PC-9 (cell line): ENCODE results near the gene CDC42EP1. TPM values are rescaled to one million over a fixed set of nuclear protein-coding genes. Genes with fewer than 3 reads are reported as not detected.

Source experiments
- Bru-seq: library from RNA; stranded (reverse); fragments of 400-500 nt; gene quantifications from one replicate; lab custom pipeline; 2021; lab: Mats Ljungman, UMichigan
- BruChase-seq, 2 experiments: library from RNA; stranded (reverse); fragments of 400-500 nt; gene quantifications; one replicate each; lab custom pipeline; 2021; lab: Mats Ljungman, UMichigan
- BruUV-seq: library from RNA; stranded (reverse); fragments of 400-500 nt; replicated peaks from 2 replicates; lab custom pipeline; 2021; lab: Mats Ljungman, UMichigan
- CTCF ChIA-PET: fragments of 300-600 bp; sonication (Branson Sonifier 250); formaldehyde crosslinking; loops from one replicate; lab custom pipeline; 2022; ENCODE audit warnings: antibody characterized with exemption; lab: Charles Lee
- POLR2A ChIA-PET: fragments of 300-600 bp; sonication (Branson Sonifier 250); formaldehyde crosslinking; loops from one replicate; lab custom pipeline; 2022; ENCODE audit warnings: antibody characterized with exemption; ENCODE audit not compliant: unreplicated experiment; lab: Charles Lee
- DNase-seq, 2 experiments: peaks; one replicate each; pipeline versions ENCODE4 v3.0.0 to v3.0.0-alpha.2; 2015 to 2022; ENCODE audit warnings: mixed read lengths in 1 of 2
- H2AFZ ChIP-seq: fragments of 200-600 bp; sonication (generic); 2 replicates; pipeline ENCODE4 v1.8.1; 2017; ENCODE audit warnings: antibody characterized with exemption
- H3F3A ChIP-seq: fragments of 200-600 bp; sonication (generic); 2 replicates; pipeline ENCODE4 v1.8.1; 2017; ENCODE audit warnings: antibody characterized with exemption, mild to moderate bottlenecking, low read depth; ENCODE audit not compliant: insufficient read depth
- H3K27ac ChIP-seq: fragments of 200-600 bp; sonication (generic); 2 replicates; pipeline ENCODE4 v1.6.1; 2016; ENCODE audit warnings: mixed run types
- H3K27me3 ChIP-seq: fragments of 200-600 bp; sonication (generic); 2 replicates; pipeline ENCODE4 v1.6.1; 2016; ENCODE audit warnings: low read depth, mixed run types; ENCODE audit not compliant: insufficient read depth
- H3K36me3 ChIP-seq: fragments of 200-600 bp; sonication (generic); 2 replicates; pipeline ENCODE4 v1.6.1; 2016; ENCODE audit warnings: low read depth, mixed run types
- H3K4me1 ChIP-seq: fragments of 200-600 bp; sonication (generic); replicated peaks from 2 replicates; pipeline ENCODE4 v1.6.1; 2016; ENCODE audit warnings: mixed run types; ENCODE audit not compliant: insufficient read depth
- H3K4me2 ChIP-seq: fragments of 200-600 bp; sonication (generic); 2 replicates; pipeline ENCODE4 v1.6.1; 2017; ENCODE audit warnings: mixed run types
- H3K4me3 ChIP-seq: fragments of 200-600 bp; sonication (generic); 2 replicates; pipeline ENCODE4 v1.6.1; 2016; ENCODE audit warnings: mixed run types
- H3K79me2 ChIP-seq: fragments of 200-600 bp; sonication (generic); 2 replicates; pipeline ENCODE4 v1.6.1; 2017; ENCODE audit warnings: low read depth, mixed run types
- H3K9me2 ChIP-seq: fragments of 200-600 bp; sonication (generic); 2 replicates; pipeline ENCODE4 v1.8.1; 2017; ENCODE audit warnings: mild to moderate bottlenecking; ENCODE audit not compliant: insufficient read depth
- H3K9me3 ChIP-seq: fragments of 200-600 bp; sonication (generic); 2 replicates; pipeline ENCODE4 v1.8.1; 2016; ENCODE audit warnings: low read depth; ENCODE audit not compliant: insufficient read depth
- H4K20me1 ChIP-seq: fragments of 200-600 bp; sonication (generic); 2 replicates; pipeline ENCODE4 v1.8.1; 2017; ENCODE audit not compliant: insufficient read depth
- CTCF ChIP-seq: fragments of 200-600 bp; sonication (generic); conservative IDR thresholded peaks from 2 replicates; pipeline ENCODE4 v1.6.1; 2017; ENCODE audit warnings: mixed run types, antibody characterized with exemption, mild to moderate bottlenecking, moderate library complexity
- EZH2 ChIP-seq: fragments of 200-600 bp; sonication (generic); IDR thresholded peaks from 2 replicates; pipeline ENCODE4 v1.8.0; 2017; ENCODE audit warnings: antibody characterized with exemption, low read depth
- intact Hi-C: fragments of 100-400 bp; cut with micrococcal nuclease; formaldehyde crosslinking; loops from one replicate; pipeline ENCODE4 v1.10.0; 2022; ENCODE audit not compliant: unreplicated experiment
- long read RNA-seq: library from polyadenylated mRNA; stranded (forward); transcript quantifications from one replicate; pipeline ENCODE4 v2.0.0, GENCODE V29; 2022
- total RNA-seq: library from RNA; stranded (reverse); gene quantifications from 2 replicates; pipeline ENCODE4 v1.2.3, GENCODE V29; 2021

The CDC42EP1 gene, protein sequence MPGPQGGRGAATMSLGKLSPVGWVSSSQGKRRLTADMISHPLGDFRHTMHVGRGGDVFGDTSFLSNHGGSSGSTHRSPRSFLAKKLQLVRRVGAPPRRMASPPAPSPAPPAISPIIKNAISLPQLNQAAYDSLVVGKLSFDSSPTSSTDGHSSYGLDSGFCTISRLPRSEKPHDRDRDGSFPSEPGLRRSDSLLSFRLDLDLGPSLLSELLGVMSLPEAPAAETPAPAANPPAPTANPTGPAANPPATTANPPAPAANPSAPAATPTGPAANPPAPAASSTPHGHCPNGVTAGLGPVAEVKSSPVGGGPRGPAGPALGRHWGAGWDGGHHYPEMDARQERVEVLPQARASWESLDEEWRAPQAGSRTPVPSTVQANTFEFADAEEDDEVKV
- total RNA-seq = 94.0 and 110 TPM in 2 replicates
- Bru-seq, nascent RNA = percentile 88 among the genes with signal in this experiment
- BruChase-seq, experiment 1, labeled RNA remaining after a 2-hour chase = percentile 89 among the genes with signal in this experiment
- BruChase-seq, experiment 2, labeled RNA remaining after a 6-hour chase = percentile 95 among the genes with signal in this experiment
- long read RNA-seq, transcript CDC42EP1-201 (3 exons, 2,181 nt) = major isoform, 101 of 184 reads
- long read RNA-seq, partial matches to known transcripts = 74 of 184 reads
- long read RNA-seq, other reads (novel, unspliced or antisense) = 9 of 184 reads

DNA sequence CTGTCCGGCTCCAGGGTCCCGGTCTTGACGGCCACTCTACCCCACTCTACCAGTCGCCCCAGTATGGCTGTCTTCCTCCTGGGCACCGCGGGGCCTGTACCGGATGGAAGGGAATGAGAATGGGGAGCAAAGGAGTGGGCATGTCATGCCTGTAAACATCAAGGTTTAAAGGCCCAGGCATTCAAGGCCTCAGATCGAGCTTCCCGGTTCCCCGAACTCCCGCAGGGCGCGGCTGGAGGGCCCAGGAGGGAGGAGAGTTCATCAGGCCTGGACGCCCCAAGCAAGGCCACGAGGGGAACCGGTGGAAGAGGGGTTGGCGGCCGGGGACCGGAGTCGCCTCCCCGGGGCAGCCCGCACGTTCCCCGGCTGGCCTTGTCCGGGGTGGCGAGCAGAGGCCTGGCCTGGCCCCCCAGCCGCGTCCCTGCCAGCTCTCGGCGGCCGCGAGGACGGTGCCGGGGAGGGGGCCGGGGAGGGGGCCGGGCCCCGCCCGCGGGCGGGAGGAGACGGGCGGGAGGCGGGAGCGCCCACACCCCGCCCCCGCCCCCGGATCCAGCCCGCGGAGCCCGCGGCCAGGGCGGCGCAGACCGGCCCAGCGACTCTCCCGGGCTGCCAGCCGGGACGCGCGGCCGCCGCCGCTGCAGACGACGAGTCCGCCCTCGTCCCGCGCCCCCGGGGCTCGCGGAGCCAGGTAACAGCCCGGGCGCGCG, at the start of gene CDC42EP1:
Gene CDC42EP1, plus strand, starts transcription at position 580 of the 707 bp plus-strand sequence. CDS start 5,870 bp downstream, outside the sequence.
- H3F3A ChIP-seq = peaks cover 34% of the 10 kb centered on the region
- peak within 1 kb of the TSS; percentile 85 for H3K4me2 ChIP-seq
- peak; percentile 70 to 74 for DNase-seq
- TSS peak; percentile 74 for BruUV-seq
- H3K9me3 ChIP-seq = no peaks in the 10 kb centered on the region
- H3K9me2 ChIP-seq = no peaks in the 10 kb centered on the region
- peaks cover 43% of the 10 kb centered on the region for H3K4me1 ChIP-seq
- peak within 1 kb of the TSS; percentile 56 for H2AFZ ChIP-seq
- peak within 1 kb of the TSS; percentile 95 for H3K4me3 ChIP-seq
- H3K27ac ChIP-seq = peak within 1 kb of the TSS; percentile 82
- CTCF ChIA-PET = interaction anchor here (0.6 to 0.9 kb wide), 5 partner anchors 11 to 247 kb away, joined by 3 to 18 read pairs (median 5); partner anchors contain the start of genes GCAT and GGA1
- H3K36me3 ChIP-seq = peaks cover 6% of the 10 kb centered on the region; the same call in 1 of the 2 replicates
- intact Hi-C loops = no loop called here
- TF ChIP-seq EZH2 = no peak
- TF ChIP-seq CTCF = no peak
- POLR2A ChIA-PET = interaction anchor here (0.6 to 0.7 kb wide), 5 partner anchors 14 to 108 kb away, joined by 4 to 15 read pairs (median 9); no protein-coding TSS in a partner anchor
- peaks cover 46% of the 10 kb centered on the region for H3K79me2 ChIP-seq
- no peaks in the 10 kb centered on the region for H3K27me3 ChIP-seq
- peaks cover 16% of the 10 kb centered on the region for H4K20me1 ChIP-seq

GRCh38 chr22:37511395-37512104, 48.7 kb upstream of the CDC42EP1 start:
- Histone ChIP-seq H3K79me2 (peaks cover 60% of the 10 kb centered on the region), H3K4me2 (peak overlapping the region; percentile 76), H4K20me1 (no peaks in the 10 kb centered on the region), H2AFZ (no peak overlapping the region), H3K4me1 (peaks cover 57% of the 10 kb centered on the region), H3K9me2 (no peaks in the 10 kb centered on the region), H3K27ac (peak overlapping the region; percentile 93), H3K4me3 (peak overlapping the region; percentile 27; the same call in 1 of the 2 replicates), H3F3A (peaks cover 60% of the 10 kb centered on the region), H3K36me3 (peaks cover 20% of the 10 kb centered on the region), H3K27me3 (no peaks in the 10 kb centered on the region), H3K9me3 (no peaks in the 10 kb centered on the region)
- ChIA-PET POLR2A (interaction anchor here (0.5 to 0.6 kb wide), 2 partner anchors 10 to 86 kb away, joined by 3 to 4 read pairs; no protein-coding TSS in a partner anchor), CTCF (interaction anchor here (1.3 kb wide), 1 partner anchor 14 kb away, joined by 3 read pairs; no protein-coding TSS in a partner anchor)
- TF ChIP-seq CTCF (no peak), EZH2 (no peak)
- no peak for DNase-seq
- TSS peak; percentile 20 for BruUV-seq
- intact Hi-C loops = loop anchor here (1.0 to 5.0 kb wide), 5 partner anchors 9 to 322 kb away; no protein-coding TSS in a partner anchor
